ENCODE results near the gene NIN.
"Not testable (repeated sequence)": the region's sequence is repeated elsewhere in the genome, so short reads cannot be mapped to it uniquely, and the experiment has no call there.

- not testable (repeated sequence) for TF ChIP-seq CTCF (IDR thresholded peaks at IDR 0.05 in 4 of 5, conservative IDR thresholded peaks at IDR 0.05 in 1 of 5); POLR2A (IDR thresholded peaks at IDR 0.05)
Observed at GRCh38 chr14:50819303-50819702, 11.7 kb downstream of the NIN start.
